Adrenal gland (tissue), 12 donors: ENCODE data around the gene ACOT6. TPM values are rescaled to one million over a fixed set of nuclear protein-coding genes. Genes with fewer than 3 reads are reported as not detected.
"Not testable (repeated sequence)": the region's sequence is repeated elsewhere in the genome, so short reads cannot be mapped to it uniquely, and the experiment has no call there.

Experiments used
- DNase-seq, 7 donors: peaks; one replicate each; pipeline ENCODE4 v3.0.0-alpha.2; 2019 to 2020
- H3K27ac ChIP-seq, 5 donors: fragments of 200-600 bp; sonication (generic) in 4 of 5; 1 replicate in 3 of 5; 2 replicates in 2 of 5; pipeline versions ENCODE4 v1.5.1 to v1.8.0; 2016 to 2020; ENCODE audit warnings: mild to moderate bottlenecking in 1 of 5
- H3K27me3 ChIP-seq: fragments of 200-600 bp; 2 replicates; pipeline ENCODE4 v1.8.0; 2021
- H3K36me3 ChIP-seq, 2 donors: fragments of 200-600 bp; replicated peaks in 1 of 2; 1 replicate in 1 of 2; 2 replicates in 1 of 2; pipeline versions ENCODE4 v1.5.1 to v1.8.0; 2018 to 2022
- H3K4me1 ChIP-seq, 2 donors: fragments of 200-600 bp; replicated peaks in 1 of 2; 1 replicate in 1 of 2; 2 replicates in 1 of 2; pipeline versions ENCODE4 v1.5.1 to v1.8.0; 2018 to 2021
- H3K4me3 ChIP-seq, 4 donors: fragments of 200-600 bp; sonication (generic) in 3 of 4; one replicate each; pipeline ENCODE4 v1.5.1; 2016 to 2018
- H3K9me3 ChIP-seq, 3 donors: fragments of 200-600 bp; sonication (generic) in 1 of 3; replicated peaks in 1 of 3; 1 replicate in 2 of 3; 2 replicates in 1 of 3; pipeline versions ENCODE4 v1.5.1 to v1.8.0; 2016 to 2021
- CTCF ChIP-seq, 6 experiments: fragments of 450-650 bp in 4 of 6; fragments of 200-600 bp in 2 of 6; sonication (generic) in 1 of 6; IDR thresholded peaks; 1 replicate in 5 of 6; 2 replicates in 1 of 6; pipeline versions ENCODE4 v1.5.1 to v1.8.0; 2016 to 2021; ENCODE audit warnings: antibody characterized with exemption in 6 of 6, mild to moderate bottlenecking in 2 of 6, moderate library complexity in 1 of 6
- POLR2A ChIP-seq, 2 donors: fragments of 450-650 bp; IDR thresholded peaks; one replicate each; pipeline ENCODE4 v1.6.1; 2017; ENCODE audit warnings: antibody characterized with exemption in 2 of 2, mild to moderate bottlenecking in 2 of 2, moderate library complexity in 1 of 2
- WGBS, 4 donors: extraction: QIAGEN DNeasy Blood & Tissue Kit in 2 of 4; methylation state at CpG; one replicate each; pipeline versions ENCODE4 v1.1.5 to v1.1.7; 2013 to 2017; 5-methylcytosine and 5-hydroxymethylcytosine counted together
- intact Hi-C, 2 donors: fragments of 100-400 bp; cut with DNase I; formaldehyde crosslinking; loops; one replicate each; pipeline versions ENCODE4 v1.14.1 to v1.15.0; 2022 to 2023
- polyA plus RNA-seq, 3 donors: library from polyadenylated mRNA; stranded (reverse); fragments of 200-250 nt in 2 of 3; fragments of 350-450 nt in 1 of 3; fragmentation: Illumina TruSeq in 1 of 3; extraction: RNeasy Lipid Tissue Mini Kit (QIAGEN cat#74804) in 1 of 3; gene quantifications; one replicate each; pipeline ENCODE4 v1.2.3, GENCODE V29; 2013 to 2014
- total RNA-seq, 9 donors: library from RNA; depleted of rRNA in 4 of 9; stranded (reverse); fragments of >200 nt in 4 of 9; fragments of 120-200 nt in 1 of 9; fragmentation: NEBNext Ultra II Directional in 1 of 9; extraction: Animal tissue kit (Norgen Biotek cat#: 25700) in 1 of 9; gene quantifications; one replicate each; pipeline versions ENCODE4 v1.1.0 to v1.2.4, GENCODE V29; 2013 to 2023
- donor health status: healthy with polysubstance abuse.
- donor health status: Bipolar disorder and iron deficiency.
- donor health status: DM: yes; HTN: yes; CAD: no.
- donor health status: DM: no; HTN: no; CAD: no.
- donor health status: DM: no; HTN: no; CAD: no.
- donor health status: DM: yes; HTN: yes; CAD: no.

Gene ACOT6
- total and polyA plus RNA-seq, 12 donors = 0.17 TPM; not detected in 11

- intact Hi-C loops = loop anchor here in 1 of 2 donors (10.0 kb wide), 1 partner anchor 63 kb away; no protein-coding TSS in a partner anchor
- Histone ChIP-seq H3K27me3 (no peaks in the 10 kb centered on the region), H3K4me1 (peaks cover 11 to 22% of the 10 kb centered on the region in 2 donors), H3K27ac (peak overlapping the region in 4 of 5 donors; percentile 88 to 95 (median 94)), H3K36me3 (no peaks in the 10 kb centered on the region), H3K4me3 (peak overlapping the region in 2 of 4 donors; percentile 57 to 67), H3K9me3 (no peaks in the 10 kb centered on the region)
- TF ChIP-seq POLR2A (IDR thresholded peaks at IDR 0.05) (no peak), CTCF (IDR thresholded peaks at IDR 0.05) (no peak)
- no peak for DNase-seq
- 75 to 81% (median 79%) methylated on average over 16 of the region's 16 CpGs for WGBS, 4 donors
Observed at GRCh38 chr14:73567951-73568885, 44.1 kb upstream of the ACOT6 start.

GRCh38 chr14:73568886-73569184 lies 43.5 kb upstream of the ACOT6 start:
- H3K36me3 ChIP-seq, H3K9me3 ChIP-seq, H3K27me3 ChIP-seq, DNase-seq: not testable (repeated sequence)
- H3K27ac ChIP-seq = peak overlapping the region in 4 of 5 donors; percentile 88 to 95 (median 94)
- WGBS, 4 donors = 14 to 18% (median 17%) methylated on average over 4 of the region's 4 CpGs
- intact Hi-C loops = loop anchor here in 1 of 2 donors (10.0 kb wide), 1 partner anchor 64 kb away; no protein-coding TSS in a partner anchor
- peaks cover 11 to 22% of the 10 kb centered on the region in 2 donors for H3K4me1 ChIP-seq
- peak overlapping the region in 2 of 4 donors; percentile 57 to 67 for H3K4me3 ChIP-seq

- H3K4me3 ChIP-seq = peak within 1 kb of the TSS in 3 of 4 donors; percentile 57 to 67 (median 62)
- H3K36me3 ChIP-seq, H3K9me3 ChIP-seq, H3K27me3 ChIP-seq: not testable (repeated sequence)
- peak; percentile 71 to 90 (median 85) for DNase-seq
- peaks cover 11 to 22% of the 10 kb centered on the region in 2 donors for H3K4me1 ChIP-seq
- peak in 1 of 6 experiments; percentile 25 for TF ChIP-seq CTCF (IDR thresholded peaks at IDR 0.05)
- TF ChIP-seq POLR2A (IDR thresholded peaks at IDR 0.05) = peak; percentile 57 to 67
- intact Hi-C loops = loop anchor here in 1 of 2 donors (10.0 kb wide), 1 partner anchor 65 kb away; no protein-coding TSS in a partner anchor
- WGBS, 4 donors = 0 to 3% (median 1%) methylated on average over 4 to 67 of the region's 83 CpGs
- H3K27ac ChIP-seq = peak within 1 kb of the TSS in 4 of 5 donors; percentile 88 to 95 (median 94)
Observed at GRCh38 chr14:73569185-73569958, 42.9 kb upstream of the ACOT6 start, which contains the start of gene ACOT2. TSS of gene ACOT2 (plus strand) at chr14:73569213. CDS start at chr14:73569241, 28 bp downstream.

GRCh38 chr14:73570913-73571312 lies 41.4 kb upstream of the ACOT6 start:
- H3K9me3 ChIP-seq, H3K36me3 ChIP-seq, H3K27me3 ChIP-seq, intact Hi-C loops, H3K4me3 ChIP-seq: not testable (repeated sequence)
- peak overlapping the region in 2 of 5 donors; percentile 94 to 95 for H3K27ac ChIP-seq
- peaks cover 11 to 22% of the 10 kb centered on the region in 2 donors for H3K4me1 ChIP-seq
- WGBS, 4 donors = 46 to 60% (median 53%) methylated on average over 7 to 8 of the region's 8 CpGs
- peak; percentile 45 to 83 (median 61) for DNase-seq
- TF ChIP-seq CTCF (IDR thresholded peaks at IDR 0.05) = peak; percentile 19 to 60 (median 48)

- H3K36me3 ChIP-seq, DNase-seq, H3K27me3 ChIP-seq, intact Hi-C loops, H3K9me3 ChIP-seq, H3K27ac ChIP-seq, H3K4me3 ChIP-seq: not testable (repeated sequence)
- 94 to 97% (median 95%) methylated on average over 5 of the region's 5 CpGs for WGBS, 4 donors
- peaks cover 14% of the 10 kb centered on the region in 2 donors for H3K4me1 ChIP-seq
Observed at GRCh38 chr14:73573034-73573433, 39.3 kb upstream of the ACOT6 start.

- H3K4me1 ChIP-seq, H3K4me3 ChIP-seq, intact Hi-C loops, H3K27ac ChIP-seq, H3K36me3 ChIP-seq, H3K9me3 ChIP-seq, H3K27me3 ChIP-seq, DNase-seq: not testable (repeated sequence)
- WGBS, 4 donors = 91 to 96% (median 95%) methylated on average over 4 of the region's 4 CpGs
Observed at GRCh38 chr14:73573740-73574139, 38.6 kb upstream of the ACOT6 start.

GRCh38 chr14:73574251-73574650 lies 38.1 kb upstream of the ACOT6 start:
- H3K36me3 ChIP-seq, H3K9me3 ChIP-seq, H3K27me3 ChIP-seq, intact Hi-C loops, H3K4me1 ChIP-seq, DNase-seq, H3K27ac ChIP-seq, H3K4me3 ChIP-seq: not testable (repeated sequence)
- 91 to 94% (median 92%) methylated on average over 7 of the region's 7 CpGs for WGBS, 4 donors
